HG03108 (cell line): ENCODE measurements around the gene NPR3.

Source experiments
- ATAC-seq: cut with Tn5 transposase; IDR thresholded peaks from one replicate; pipeline ENCODE4 v1.9.1; 2021; ENCODE audit warnings: moderate library complexity; ENCODE audit not compliant: unreplicated experiment

Gene NPR3, protein sequence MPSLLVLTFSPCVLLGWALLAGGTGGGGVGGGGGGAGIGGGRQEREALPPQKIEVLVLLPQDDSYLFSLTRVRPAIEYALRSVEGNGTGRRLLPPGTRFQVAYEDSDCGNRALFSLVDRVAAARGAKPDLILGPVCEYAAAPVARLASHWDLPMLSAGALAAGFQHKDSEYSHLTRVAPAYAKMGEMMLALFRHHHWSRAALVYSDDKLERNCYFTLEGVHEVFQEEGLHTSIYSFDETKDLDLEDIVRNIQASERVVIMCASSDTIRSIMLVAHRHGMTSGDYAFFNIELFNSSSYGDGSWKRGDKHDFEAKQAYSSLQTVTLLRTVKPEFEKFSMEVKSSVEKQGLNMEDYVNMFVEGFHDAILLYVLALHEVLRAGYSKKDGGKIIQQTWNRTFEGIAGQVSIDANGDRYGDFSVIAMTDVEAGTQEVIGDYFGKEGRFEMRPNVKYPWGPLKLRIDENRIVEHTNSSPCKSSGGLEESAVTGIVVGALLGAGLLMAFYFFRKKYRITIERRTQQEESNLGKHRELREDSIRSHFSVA

DNA sequence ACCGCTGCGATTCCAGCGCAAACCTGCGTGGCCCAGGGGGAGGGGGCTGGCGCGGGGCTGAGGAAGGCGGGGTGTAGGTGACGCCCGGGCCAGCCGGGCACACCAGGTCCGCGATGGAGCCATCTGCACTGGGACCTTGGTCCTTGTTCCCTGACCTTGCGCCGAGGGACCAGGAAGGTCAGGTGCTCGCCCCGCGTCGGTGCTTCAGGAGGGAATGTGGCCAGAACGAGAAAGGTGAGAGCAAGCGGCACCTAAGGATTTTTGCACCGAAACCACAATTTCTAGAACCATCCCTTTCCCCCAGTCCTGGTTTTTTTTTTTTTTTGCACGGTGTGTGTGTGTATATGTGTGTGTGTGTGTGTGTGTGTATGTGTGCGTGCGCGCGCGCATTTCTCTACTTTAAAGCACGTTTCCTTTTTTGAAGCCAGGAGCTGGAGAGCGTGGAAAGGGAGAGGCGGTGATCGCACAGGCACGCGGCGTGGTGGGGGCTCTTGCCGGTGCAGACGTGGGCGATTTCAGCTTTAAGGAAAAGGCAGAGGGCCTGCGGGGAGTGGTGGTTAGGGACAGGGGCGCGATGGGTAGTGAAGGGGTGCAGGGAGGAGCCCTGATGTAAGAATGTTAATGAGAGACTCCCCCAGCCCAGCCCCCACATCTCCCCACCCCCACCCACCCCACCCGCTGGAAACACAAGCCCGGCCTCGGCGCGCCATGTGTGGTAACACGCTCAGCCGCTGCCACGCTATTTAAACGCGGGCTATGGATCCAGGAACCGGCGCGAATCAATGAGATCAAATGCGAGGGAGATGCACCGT, at the start of gene NPR3:
Gene NPR3 (plus strand): TSS at position 772 of the 812 bp plus-strand sequence. CDS start 456 bp downstream, outside the sequence.
- no peak for ATAC-seq

- no peak for ATAC-seq
Observed at GRCh38 chr5:32664523-32664922, 46.6 kb upstream of the NPR3 start.

DNA sequence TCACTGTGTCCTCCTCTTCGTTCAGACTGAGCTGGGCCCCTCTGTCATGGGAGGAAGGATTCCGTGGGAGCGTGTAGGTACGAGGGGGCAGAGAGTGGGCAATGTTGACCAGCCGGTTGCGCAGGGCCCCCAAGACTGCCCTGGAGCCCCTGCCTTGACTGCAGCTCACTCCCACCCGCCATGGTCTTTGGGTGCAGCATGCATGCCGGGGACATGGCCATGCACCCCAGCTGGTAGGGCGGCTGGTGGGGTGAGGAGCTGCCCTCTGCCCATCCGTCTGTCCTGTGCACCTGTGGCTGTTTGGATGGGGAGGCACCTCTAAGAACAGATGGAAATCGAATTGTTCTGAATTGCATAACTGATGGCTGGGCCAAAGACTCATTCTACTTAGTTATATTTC, 42.6 kb upstream of the NPR3 start:
- ATAC-seq, result no peak

GRCh38 chr5:32673272-32673671, 37.8 kb upstream of the NPR3 start:
- ATAC-seq, result no peak

DNA sequence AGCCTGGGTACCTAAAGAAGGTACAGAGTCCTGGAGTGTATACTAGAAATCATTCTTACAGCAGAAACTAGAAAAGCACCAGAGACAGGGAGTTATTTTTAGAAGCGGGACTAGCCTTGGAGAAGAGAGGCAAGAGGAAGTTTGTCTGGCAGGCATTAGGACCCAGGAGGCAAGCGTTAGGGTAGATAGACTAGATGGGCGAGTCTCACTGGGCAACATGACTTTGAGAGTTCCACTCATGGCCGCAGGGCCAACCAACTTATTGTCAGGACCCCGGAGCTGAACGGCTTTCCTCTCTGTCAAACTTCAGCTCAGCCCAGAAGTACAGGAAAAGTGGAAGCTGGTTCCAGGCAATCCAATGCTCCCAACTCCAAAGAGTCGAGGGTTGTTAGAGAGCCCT, 34.1 kb upstream of the NPR3 start:
- no peak for ATAC-seq

- ATAC-seq, result no peak
Observed at GRCh38 chr5:32678472-32678871, 32.6 kb upstream of the NPR3 start.

GRCh38 chr5:32679218-32679617, 31.9 kb upstream of the NPR3 start:
- ATAC-seq, result no peak

DNA sequence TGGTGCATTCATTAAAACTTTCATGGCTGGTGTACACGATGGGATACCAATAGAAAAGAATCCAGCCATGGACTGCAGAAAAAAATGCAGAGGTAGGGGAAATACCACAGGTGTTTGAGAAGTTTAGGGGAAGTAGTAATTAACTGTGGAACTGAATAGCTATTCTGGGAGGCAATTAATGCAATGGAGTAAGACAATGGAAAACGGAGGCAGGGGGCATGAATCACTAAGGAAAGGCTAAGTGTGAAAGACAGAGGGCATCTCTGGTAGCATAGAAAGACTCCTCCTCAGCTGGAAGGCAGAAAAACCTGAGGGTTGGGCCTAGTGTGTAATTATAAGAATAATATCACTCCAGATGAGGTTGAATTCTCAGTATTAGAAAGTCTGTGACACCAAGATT, 30.9 kb upstream of the NPR3 start:
- no peak for ATAC-seq

DNA sequence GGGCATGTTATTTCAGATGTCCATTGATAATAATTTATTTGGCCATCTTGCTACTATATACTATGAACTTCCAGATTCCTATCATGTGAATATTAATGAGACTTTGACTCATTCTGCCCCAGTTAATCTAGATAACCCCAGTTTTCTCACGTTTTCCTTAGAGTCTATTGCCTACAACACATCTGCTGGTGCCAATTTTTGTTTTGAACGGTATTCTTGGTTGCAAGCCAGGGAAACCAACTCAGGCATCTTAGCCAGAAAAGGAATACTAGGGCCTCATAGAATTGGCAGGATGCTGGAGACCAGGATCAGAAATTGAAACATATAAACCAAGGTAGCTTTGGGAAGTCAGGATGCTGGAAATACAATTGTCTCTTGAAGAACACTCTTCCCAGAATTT, 28.0 kb upstream of the NPR3 start:
- no peak for ATAC-seq

- no peak for ATAC-seq
Observed at GRCh38 chr5:32684260-32684659, 26.9 kb upstream of the NPR3 start.

- ATAC-seq, result no peak
Observed at GRCh38 chr5:32686799-32687498, 24.2 kb upstream of the NPR3 start.

- ATAC-seq, result no peak
Observed at GRCh38 chr5:32687499-32687831, 23.7 kb upstream of the NPR3 start.

DNA sequence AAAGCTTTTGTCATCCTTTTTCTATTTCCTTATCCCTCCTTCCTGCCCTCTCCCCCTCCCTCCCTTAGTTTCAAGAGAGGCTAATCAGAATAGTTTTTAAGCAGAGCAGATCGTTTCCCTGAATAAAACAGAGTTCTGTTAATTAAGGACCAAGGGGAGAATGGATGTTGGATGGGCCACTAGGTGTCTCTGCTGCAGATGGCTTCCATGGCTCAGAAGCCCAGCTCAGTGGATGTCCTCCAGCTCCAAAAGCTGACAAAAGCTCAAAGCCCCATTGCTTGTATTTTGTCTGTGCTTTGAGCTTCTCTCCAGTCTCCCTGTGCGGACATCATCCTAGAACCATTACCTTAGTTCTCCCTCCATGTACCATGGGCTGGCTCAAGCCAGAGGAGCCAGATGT, 21.0 kb upstream of the NPR3 start:
- ATAC-seq, result no peak

DNA sequence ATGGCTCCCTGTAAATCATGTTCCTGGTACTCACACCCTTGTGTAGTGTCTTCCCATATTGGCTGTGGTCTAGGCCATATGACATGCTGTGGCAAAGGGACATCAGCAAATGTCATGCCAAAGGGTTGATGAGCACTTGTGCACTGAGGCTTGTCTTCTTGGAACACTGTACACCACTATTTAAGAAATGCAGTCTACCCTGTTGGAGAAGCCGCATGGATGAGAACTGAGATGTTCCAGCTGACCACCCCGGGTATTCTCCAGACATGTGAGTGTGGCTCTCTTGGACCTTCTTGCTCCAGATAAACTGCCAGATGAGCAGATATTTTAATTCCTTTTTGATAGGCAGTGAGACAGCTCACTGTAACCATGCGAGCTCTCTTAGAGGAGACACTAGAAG, 20.5 kb upstream of the NPR3 start:
- ATAC-seq, result no peak

- ATAC-seq, result no peak
Observed at GRCh38 chr5:32692036-32692746, 18.9 kb upstream of the NPR3 start.

DNA sequence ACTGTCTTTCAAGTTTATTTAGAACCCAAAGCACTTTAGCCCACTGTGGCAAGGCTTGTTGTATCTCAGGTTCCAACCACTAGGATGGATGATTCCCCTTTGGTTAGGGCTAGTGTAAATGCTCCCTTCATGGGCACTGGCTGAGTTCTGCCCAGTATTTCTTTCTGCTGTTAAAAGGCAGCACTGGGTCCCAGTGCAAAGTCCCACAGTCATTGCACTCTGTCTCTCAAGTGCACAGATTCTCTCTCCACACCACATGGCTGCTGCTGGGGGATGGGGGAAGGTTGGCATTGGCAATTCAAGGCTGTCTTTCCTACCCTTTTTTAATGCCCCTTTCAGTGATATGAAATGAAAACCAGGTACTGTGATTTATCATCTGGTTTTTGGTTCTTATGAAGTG, 7.2 kb upstream of the NPR3 start:
- no peak for ATAC-seq

- ATAC-seq, result no peak
Observed at GRCh38 chr5:32707418-32707997, 3.6 kb upstream of the NPR3 start.

GRCh38 chr5:32708949-32709348, 2.2 kb upstream of the NPR3 start:
- ATAC-seq, result no peak

GRCh38 chr5:32709750-32710549, 1.2 kb upstream of the NPR3 start:
- ATAC-seq, result no peak

- ATAC-seq, result no peak
Observed at GRCh38 chr5:32711362-32711680, 200 bp downstream of the NPR3 start.
